PC-9 (cell line): ENCODE data around the gene SBF1.

ENCODE experiments used
- EZH2 ChIP-seq: fragments of 200-600 bp; sonication (generic); IDR thresholded peaks from 2 replicates; pipeline ENCODE4 v1.8.0; 2017; ENCODE audit warnings: antibody characterized with exemption, low read depth
- TF ChIP-seq, protein P1 (sequence below): fragments of 200-600 bp; sonication (generic); conservative IDR thresholded peaks from 2 replicates; pipeline ENCODE4 v1.6.1; 2017; ENCODE audit warnings: mixed run types, antibody characterized with exemption, mild to moderate bottlenecking, moderate library complexity

DNA sequence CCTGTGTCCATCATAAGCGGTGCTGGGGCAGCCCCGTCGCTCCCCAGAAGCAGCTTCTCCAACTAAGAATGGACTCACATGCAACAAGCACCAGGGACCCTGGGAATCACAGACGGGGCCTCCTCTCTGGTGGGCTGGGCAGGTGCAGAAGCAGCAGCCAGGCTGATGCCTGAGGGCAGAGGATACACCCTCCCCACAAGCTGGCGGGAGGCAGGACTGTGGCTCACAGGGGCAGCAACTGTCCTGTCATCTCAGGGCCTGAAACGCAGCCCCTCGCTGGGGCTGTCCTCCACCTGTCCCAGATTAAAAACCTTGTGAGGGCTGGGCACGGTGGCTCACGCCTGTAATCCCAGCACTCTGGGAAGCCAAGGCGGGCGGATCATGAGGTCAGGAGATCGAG lies 3.1 kb upstream of the SBF1 start:
- TF ChIP-seq, protein P1, sequence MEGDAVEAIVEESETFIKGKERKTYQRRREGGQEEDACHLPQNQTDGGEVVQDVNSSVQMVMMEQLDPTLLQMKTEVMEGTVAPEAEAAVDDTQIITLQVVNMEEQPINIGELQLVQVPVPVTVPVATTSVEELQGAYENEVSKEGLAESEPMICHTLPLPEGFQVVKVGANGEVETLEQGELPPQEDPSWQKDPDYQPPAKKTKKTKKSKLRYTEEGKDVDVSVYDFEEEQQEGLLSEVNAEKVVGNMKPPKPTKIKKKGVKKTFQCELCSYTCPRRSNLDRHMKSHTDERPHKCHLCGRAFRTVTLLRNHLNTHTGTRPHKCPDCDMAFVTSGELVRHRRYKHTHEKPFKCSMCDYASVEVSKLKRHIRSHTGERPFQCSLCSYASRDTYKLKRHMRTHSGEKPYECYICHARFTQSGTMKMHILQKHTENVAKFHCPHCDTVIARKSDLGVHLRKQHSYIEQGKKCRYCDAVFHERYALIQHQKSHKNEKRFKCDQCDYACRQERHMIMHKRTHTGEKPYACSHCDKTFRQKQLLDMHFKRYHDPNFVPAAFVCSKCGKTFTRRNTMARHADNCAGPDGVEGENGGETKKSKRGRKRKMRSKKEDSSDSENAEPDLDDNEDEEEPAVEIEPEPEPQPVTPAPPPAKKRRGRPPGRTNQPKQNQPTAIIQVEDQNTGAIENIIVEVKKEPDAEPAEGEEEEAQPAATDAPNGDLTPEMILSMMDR = no peak
- TF ChIP-seq EZH2 = no peak
